Upper lobe of left lung (tissue), 6 donors: ENCODE data around the gene ELK1. TPM values are rescaled to one million over a fixed set of nuclear protein-coding genes. Genes with fewer than 3 reads are reported as not detected.
"Not testable (repeated sequence)": the region's sequence is repeated elsewhere in the genome, so short reads cannot be mapped to it uniquely, and the experiment has no call there.

Source experiments
- ATAC-seq, 2 donors: fragments of 200-7000 bp; cut with Tn5 transposase; one replicate each; pipeline ENCODE4 v1.9.1; 2022; ENCODE audit warnings: mild to moderate bottlenecking in 2 of 2, moderate library complexity in 2 of 2; ENCODE audit not compliant: low FRiP score in 2 of 2
- DNase-seq, 2 donors: peaks; one replicate each; pipeline ENCODE4 v3.0.0-alpha.2; 2019 to 2020
- H3K27ac ChIP-seq, 4 donors: fragments of 200-600 bp; sonication (generic); one replicate each; pipeline ENCODE4 v1.5.1; 2016 to 2019
- H3K27me3 ChIP-seq, 4 donors: fragments of 200-600 bp; sonication (generic); one replicate each; pipeline ENCODE4 v1.5.1; 2017 to 2019
- H3K36me3 ChIP-seq, 4 donors: fragments of 200-600 bp; sonication (generic); one replicate each; pipeline ENCODE4 v1.5.1; 2016 to 2019
- H3K4me1 ChIP-seq, 4 donors: fragments of 200-600 bp; sonication (generic); one replicate each; pipeline ENCODE4 v1.5.1; 2018 to 2019
- H3K4me3 ChIP-seq, 4 donors: fragments of 200-600 bp; sonication (generic); one replicate each; pipeline ENCODE4 v1.5.1; 2017 to 2019; ENCODE audit warnings: mild to moderate bottlenecking in 2 of 4, moderate library complexity in 1 of 4
- H3K9me3 ChIP-seq, 4 donors: fragments of 200-600 bp; sonication (generic); one replicate each; pipeline ENCODE4 v1.5.1; 2018 to 2019
- CTCF ChIP-seq, 6 experiments: fragments of 450-650 bp in 4 of 6; fragments of 200-600 bp in 2 of 6; sonication (generic) in 2 of 6; IDR thresholded peaks; one replicate each; pipeline ENCODE4 v1.5.1; 2016 to 2019; ENCODE audit warnings: antibody characterized with exemption in 6 of 6
- EP300 ChIP-seq, 4 donors: sonication (generic); formaldehyde crosslinking; IDR thresholded peaks; one replicate each; pipeline ENCODE4 v1.5.1; 2017; ENCODE audit warnings: antibody characterized with exemption in 4 of 4, control low read depth in 2 of 4
- POLR2A ChIP-seq, 4 donors: fragments of 450-650 bp; IDR thresholded peaks; one replicate each; pipeline ENCODE4 v1.5.1; 2016 to 2017; ENCODE audit warnings: antibody characterized with exemption in 4 of 4, mild to moderate bottlenecking in 2 of 4
- POLR2AphosphoS5 ChIP-seq, 2 donors: sonication (generic); formaldehyde crosslinking; IDR thresholded peaks; one replicate each; pipeline ENCODE4 v1.5.1; 2017; ENCODE audit warnings: antibody characterized with exemption in 2 of 2
- WGBS, 2 donors: methylation state at CpG; one replicate each; pipeline ENCODE4 v1.1.5; 2017 to 2018; 5-methylcytosine and 5-hydroxymethylcytosine counted together
- total RNA-seq, 6 donors: library from RNA; depleted of rRNA in 4 of 6; stranded (reverse); fragments of >200 nt in 4 of 6; gene quantifications; one replicate each; pipeline versions ENCODE4 v1.1.0 to v1.2.1, GENCODE V29; 2016 to 2021
- donor health status: DM: no; HTN: no; CAD: no; lungs with moderate emphysema.
- donor health status: DM: no; HTN: yes; CAD: no; lungs with severe emphysema.

The ELK1 gene
- total RNA-seq, 6 donors from 2014 or later = 11.5 to 30.4 (median 21.5) TPM

DNA sequence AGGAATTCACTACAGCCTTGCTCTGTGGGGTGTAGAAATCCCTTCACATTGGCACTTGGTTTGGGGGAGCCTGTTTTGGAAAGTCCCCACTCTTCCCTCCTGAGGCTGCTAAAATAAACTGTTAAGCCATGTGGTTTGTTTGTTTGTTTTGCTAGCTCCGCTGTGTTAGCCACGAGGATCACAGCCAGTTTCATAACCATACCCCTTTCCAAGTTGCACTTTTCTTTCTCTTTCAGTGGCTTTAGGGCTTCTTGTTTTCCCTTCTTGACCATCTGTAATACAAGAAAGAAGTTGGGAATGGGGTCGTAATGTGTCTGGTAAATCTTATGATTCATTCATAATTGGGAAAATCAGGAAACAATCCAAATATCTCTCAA is 33.5 kb upstream of the ELK1 start:
- 56 to 62% methylated on average over 3 of the region's 3 CpGs for WGBS, 2 donors
- no peaks in the 10 kb centered on the region for H3K9me3 ChIP-seq
- DNase-seq = no peak
- no peak overlapping the region for H3K27ac ChIP-seq
- ATAC-seq = no peak
- no peaks in the 10 kb centered on the region for H3K4me1 ChIP-seq
- H3K4me3 ChIP-seq = no peak overlapping the region
- H3K36me3 ChIP-seq = no peaks in the 10 kb centered on the region
- TF ChIP-seq CTCF (IDR thresholded peaks at IDR 0.05) (no peak), EP300 (IDR thresholded peaks at IDR 0.05) (no peak), POLR2A (IDR thresholded peaks at IDR 0.05) (no peak), POLR2AphosphoS5 (IDR thresholded peaks at IDR 0.05) (no peak)
- no peaks in the 10 kb centered on the region for H3K27me3 ChIP-seq

- no peak for DNase-seq
These were observed 32.9 kb upstream of the ELK1 start for GRCh38 chrX:47683184-47683828.

GRCh38 chrX:47675959-47676859 is 25.8 kb upstream of the ELK1 start:
- DNase-seq, H3K27ac ChIP-seq, H3K4me1 ChIP-seq, ATAC-seq, H3K27me3 ChIP-seq, H3K9me3 ChIP-seq, H3K4me3 ChIP-seq, H3K36me3 ChIP-seq: not testable (repeated sequence)
- 55 to 73% methylated on average over 7 of the region's 7 CpGs for WGBS, 2 donors

More at GRCh38 chrX:47683184-47683828, 32.9 kb upstream of the ELK1 start:
- Histone ChIP-seq H3K27me3 (no peaks in the 10 kb centered on the region), H3K9me3 (no peaks in the 10 kb centered on the region), H3K27ac (no peak overlapping the region), H3K4me3 (no peak overlapping the region), H3K36me3 (no peaks in the 10 kb centered on the region), H3K4me1 (no peaks in the 10 kb centered on the region)
- TF ChIP-seq POLR2A (IDR thresholded peaks at IDR 0.05) = no peak
- ATAC-seq = peak in 1 of 2 donors; percentile 19
- 80 to 92% methylated on average over 6 to 14 of the region's 14 CpGs for WGBS, 2 donors

GRCh38 chrX:47674776-47675175 is 24.4 kb upstream of the ELK1 start:
- Histone ChIP-seq H3K4me1 (no peaks in the 10 kb centered on the region), H3K27me3 (no peaks in the 10 kb centered on the region), H3K4me3 (no peak overlapping the region), H3K9me3 (no peaks in the 10 kb centered on the region), H3K27ac (no peak overlapping the region), H3K36me3 (no peaks in the 10 kb centered on the region)
- WGBS, 2 donors = 73 to 87% methylated on average over 5 of the region's 5 CpGs
- no peak for TF ChIP-seq POLR2AphosphoS5 (IDR thresholded peaks at IDR 0.05)
- no peak for TF ChIP-seq EP300 (IDR thresholded peaks at IDR 0.05)
- TF ChIP-seq CTCF (IDR thresholded peaks at IDR 0.05) = no peak
- TF ChIP-seq POLR2A (IDR thresholded peaks at IDR 0.05) = no peak
- DNase-seq (no peak), ATAC-seq (no peak)

GRCh38 chrX:47665797-47666196 is 15.4 kb upstream of the ELK1 start:
- not testable (repeated sequence) for H3K9me3 ChIP-seq, H3K4me3 ChIP-seq, ATAC-seq, H3K27me3 ChIP-seq, H3K36me3 ChIP-seq, H3K4me1 ChIP-seq, H3K27ac ChIP-seq, DNase-seq
- 71 to 89% methylated on average over 2 to 4 of the region's 4 CpGs for WGBS, 2 donors

GRCh38 chrX:47664737-47665136 is 14.4 kb upstream of the ELK1 start:
- TF ChIP-seq POLR2AphosphoS5 (IDR thresholded peaks at IDR 0.05) (no peak), CTCF (IDR thresholded peaks at IDR 0.05) (no peak), EP300 (IDR thresholded peaks at IDR 0.05) (no peak), POLR2A (IDR thresholded peaks at IDR 0.05) (no peak)
- ATAC-seq (no peak), DNase-seq (no peak)
- Histone ChIP-seq H3K27me3 (no peaks in the 10 kb centered on the region), H3K36me3 (no peaks in the 10 kb centered on the region), H3K9me3 (no peaks in the 10 kb centered on the region), H3K4me3 (no peak overlapping the region), H3K27ac (no peak overlapping the region), H3K4me1 (no peaks in the 10 kb centered on the region)
- 80 to 97% methylated on average over 5 of the region's 5 CpGs for WGBS, 2 donors
